ENCODE results near the gene STON2.
A peak's percentile ranks its signal among the peaks of the same experiment; 100 is the strongest.

STON2 gene

GRCh38 chr14:81331229-81332021 lies 68.7 kb downstream of the STON2 start:
- DNase-seq, result no peak

DNA sequence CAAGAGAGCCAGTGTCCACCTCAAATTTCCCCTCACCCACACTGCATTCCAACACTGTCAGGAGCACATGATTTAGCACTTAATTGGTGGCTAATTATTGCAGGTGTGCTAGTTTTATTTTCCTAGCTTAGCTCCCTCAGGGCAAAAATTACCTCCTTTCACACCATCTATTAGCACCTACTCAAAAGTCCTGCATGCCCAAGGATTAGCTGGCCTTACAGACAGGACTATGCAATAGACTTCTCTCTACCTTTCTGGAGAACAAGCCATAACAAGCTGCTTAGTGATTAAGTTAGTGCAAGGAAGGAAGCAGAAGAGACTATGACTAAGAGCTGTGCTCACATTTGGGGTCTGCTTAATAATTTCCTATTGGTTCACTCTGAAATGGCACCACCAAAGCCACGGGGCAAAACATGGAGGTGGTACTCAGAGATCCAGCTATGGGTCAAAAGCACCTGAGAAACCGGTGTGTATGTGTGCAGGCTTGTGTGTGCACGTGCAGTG lies 69.5 kb downstream of the STON2 start:
- no peak for DNase-seq

GRCh38 chr14:81329640-81330381 lies 70.3 kb downstream of the STON2 start:
- DNase-seq, result no peak

GRCh38 chr14:81326451-81326850 lies 73.7 kb downstream of the STON2 start:
- DNase-seq, result no peak

GRCh38 chr14:81324011-81324410 lies 76.1 kb downstream of the STON2 start:
- no peak for DNase-seq

GRCh38 chr14:81323093-81323492 lies 77.0 kb downstream of the STON2 start:
- DNase-seq, result no peak

DNA sequence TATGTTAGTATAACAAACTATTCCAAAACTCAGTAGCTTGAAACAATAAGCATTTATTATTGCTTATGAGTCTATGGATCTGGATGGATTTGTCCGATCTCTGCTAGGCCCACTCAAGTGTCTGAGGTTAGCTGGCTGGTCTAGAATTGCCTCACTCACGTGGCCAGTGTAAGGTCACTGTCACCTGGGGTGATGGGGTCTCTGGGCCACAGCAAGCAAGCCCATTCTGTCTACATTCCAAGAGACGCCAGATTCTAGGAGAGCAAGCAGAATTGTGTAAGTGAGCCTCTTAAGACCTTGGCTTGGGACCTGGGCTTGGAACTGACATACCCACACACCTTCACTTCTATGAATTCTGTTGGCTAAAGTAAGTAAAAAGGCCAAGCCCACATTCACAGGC lies 80.2 kb downstream of the STON2 start:
- no peak for DNase-seq

DNA sequence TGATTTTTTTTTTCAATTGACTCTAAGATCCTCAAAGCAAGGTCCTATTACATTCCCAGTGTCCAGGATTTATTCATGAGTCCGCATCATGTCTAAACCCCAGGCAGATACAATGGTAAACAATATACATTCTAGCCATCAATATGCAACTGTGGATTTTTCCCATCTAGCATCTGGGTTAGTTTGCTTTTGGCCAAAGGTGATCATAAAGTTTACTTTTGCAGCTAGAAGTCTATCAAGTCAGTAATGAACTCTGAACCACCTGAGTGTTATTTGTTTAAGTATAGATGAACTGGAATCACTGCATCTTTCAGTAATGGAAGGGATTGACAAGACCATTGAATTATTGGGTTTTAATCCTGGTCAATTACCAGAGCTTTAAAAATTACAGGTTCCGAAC lies 80.8 kb downstream of the STON2 start:
- no peak for DNase-seq

DNA sequence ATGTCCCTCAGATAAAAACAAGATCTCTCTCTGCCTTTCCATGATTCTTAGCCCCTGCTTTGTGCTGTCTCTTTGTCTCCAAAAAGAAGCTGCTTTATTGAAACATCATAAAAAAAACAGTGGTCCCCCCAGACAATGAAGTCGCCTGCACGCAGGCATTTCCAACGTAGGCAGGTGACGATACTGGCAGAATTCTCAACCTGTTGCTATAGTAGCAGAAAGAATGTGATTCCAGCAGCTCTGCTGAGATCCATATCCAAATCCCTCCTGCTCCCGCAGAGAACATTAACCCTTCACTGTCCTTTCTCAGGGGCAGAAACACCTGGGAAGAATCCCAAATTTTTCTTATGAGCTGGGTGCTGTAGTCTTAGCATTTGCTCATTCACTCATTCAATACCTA lies 84.8 kb downstream of the STON2 start:
- DNase-seq, result no peak

GRCh38 chr14:81314443-81315175 lies 85.5 kb downstream of the STON2 start:
- DNase-seq, result no peak

DNA sequence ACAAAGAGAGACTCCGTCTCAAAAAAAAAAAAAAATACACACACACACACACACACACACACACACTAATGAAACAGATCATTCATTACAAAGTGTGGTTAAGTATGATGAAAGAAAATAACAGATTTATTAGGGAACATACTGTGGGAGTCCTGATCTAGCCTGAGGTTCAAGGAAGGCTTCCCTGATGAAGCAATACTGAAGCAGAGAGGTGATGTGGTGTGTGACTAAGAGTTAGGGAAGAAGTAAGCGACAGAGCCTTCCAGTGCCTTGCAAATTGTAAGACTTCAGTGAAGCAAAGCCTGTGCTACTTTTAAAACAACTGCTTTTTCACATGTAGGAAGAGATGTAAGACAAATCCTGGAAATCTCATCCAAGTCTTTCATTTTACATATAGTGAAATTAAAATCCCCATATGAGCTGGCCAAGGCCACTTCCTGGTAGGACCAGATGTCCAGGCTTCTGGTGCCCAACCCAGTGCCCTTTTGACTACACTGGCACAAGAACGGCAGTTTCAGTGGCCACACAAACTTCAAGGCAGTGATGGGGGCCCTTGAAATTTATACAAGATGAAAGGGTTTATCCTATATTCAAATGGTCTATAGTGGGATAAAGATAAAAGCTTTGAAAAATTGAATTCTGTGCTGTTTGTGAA lies 86.2 kb downstream of the STON2 start:
- no peak for DNase-seq

- no peak for DNase-seq
These were observed 86.9 kb downstream of the STON2 start for GRCh38 chr14:81313200-81313599.

GRCh38 chr14:81312289-81312876 lies 87.7 kb downstream of the STON2 start:
- no peak for DNase-seq

GRCh38 chr14:81311778-81312177 lies 88.3 kb downstream of the STON2 start:
- DNase-seq, result no peak

DNA sequence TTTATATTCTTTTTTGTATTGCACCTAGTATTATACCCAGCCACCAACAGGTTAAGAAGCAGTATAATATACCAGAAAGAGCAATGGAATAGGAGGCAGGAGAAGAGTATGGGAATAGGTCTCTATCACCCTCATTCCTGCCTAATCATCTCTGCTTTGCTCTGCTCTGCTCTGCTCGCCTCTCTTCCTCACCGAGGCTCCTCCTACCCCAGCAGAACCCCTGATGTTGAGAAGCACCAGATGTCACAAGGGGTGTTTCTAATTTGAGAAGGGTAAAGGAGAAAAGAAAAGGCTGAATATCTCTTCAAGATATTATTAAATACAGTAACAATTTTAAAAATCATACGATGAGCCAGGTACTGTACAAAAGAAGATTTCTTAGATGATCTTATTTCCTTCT lies 89.0 kb downstream of the STON2 start:
- DNase-seq, result no peak

GRCh38 chr14:81310606-81311005 lies 89.5 kb downstream of the STON2 start:
- DNase-seq, result no peak

GRCh38 chr14:81309511-81309910 lies 90.6 kb downstream of the STON2 start:
- no peak for DNase-seq

- DNase-seq, result no peak
These were observed 94.4 kb downstream of the STON2 start for GRCh38 chr14:81305743-81306142.

- no peak for DNase-seq
These were observed 95.1 kb downstream of the STON2 start for GRCh38 chr14:81305065-81305464.

- DNase-seq, result peak; percentile 53
These were observed 96.7 kb downstream of the STON2 start for GRCh38 chr14:81303258-81303935.

GRCh38 chr14:81302638-81303037 lies 97.5 kb downstream of the STON2 start:
- no peak for DNase-seq

DNA sequence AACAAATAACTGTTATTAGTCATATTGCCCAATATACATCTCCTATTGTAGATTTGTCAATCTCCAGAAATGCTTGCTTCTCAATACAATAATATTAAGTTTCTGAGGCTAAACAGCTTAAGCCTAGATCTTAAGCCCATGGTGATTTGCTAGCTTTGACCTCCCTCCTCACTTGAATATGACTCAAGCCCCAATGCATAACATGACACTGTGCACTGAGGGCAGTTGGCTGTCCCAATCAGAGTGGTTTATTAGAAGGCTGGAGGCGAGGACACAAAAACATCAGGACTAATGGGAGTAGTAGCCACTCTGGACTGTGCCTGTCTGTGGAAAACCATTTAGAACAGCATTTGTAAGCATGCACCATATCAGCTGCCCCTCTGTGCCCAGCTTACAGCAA lies 98.3 kb downstream of the STON2 start:
- no peak for DNase-seq
